SK-N-SH treated with all-trans-retinoic acid at 6 μM for 48 hours (cell line): ENCODE data around the gene ERVH48-1.

ENCODE experiments used
- ATAC-seq: fragments of 200-7000 bp; cut with Tn5 transposase; 3 replicates; pipeline ENCODE4 v1.9.1; 2020; ENCODE audit warnings: mild to moderate bottlenecking, moderate library complexity
- ARNTL ChIP-seq: fragments of 450-650 bp; formaldehyde crosslinking; IDR thresholded peaks from 2 replicates; pipeline ENCODE4 v1.5.0; 2020; ENCODE audit warnings: low read depth, mild to moderate bottlenecking, moderate library complexity, borderline replicate concordance
- BACH2 ChIP-seq: fragments of 250-450 bp; sonication (Bioruptor Pico); IDR thresholded peaks from 2 replicates; pipeline ENCODE4 v1.9.0; 2021; ENCODE audit warnings: mild to moderate bottlenecking, borderline replicate concordance
- CSDC2 ChIP-seq: fragments of 250-450 bp; sonication (Bioruptor Pico); IDR thresholded peaks from 2 replicates; pipeline ENCODE4 v1.5.0; 2020; ENCODE audit warnings: mild to moderate bottlenecking, moderate library complexity
- ESRRG ChIP-seq: fragments of 250-450 bp; sonication (Bioruptor Pico); IDR thresholded peaks from 2 replicates; pipeline ENCODE4 v1.6.1; 2021; ENCODE audit warnings: mild to moderate bottlenecking
- GLIS3 ChIP-seq: fragments of 250-450 bp; sonication (Bioruptor Pico); IDR thresholded peaks from 2 replicates; pipeline ENCODE4 v1.5.0; 2020; ENCODE audit warnings: mild to moderate bottlenecking, moderate library complexity
- ISL1 ChIP-seq: fragments of 250-450 bp; sonication (Bioruptor Pico); IDR thresholded peaks from 2 replicates; pipeline ENCODE4 v2.1.2; 2022; ENCODE audit warnings: mild to moderate bottlenecking, moderate library complexity
- OSR1 ChIP-seq: fragments of 250-450 bp; sonication (Bioruptor Pico); IDR thresholded peaks from 2 replicates; pipeline ENCODE4 v1.8.0; 2022; ENCODE audit warnings: moderate library complexity, mild to moderate bottlenecking, inconsistent platforms
- PPARA ChIP-seq: fragments of 250-450 bp; sonication (Bioruptor Pico); IDR thresholded peaks from 2 replicates; pipeline ENCODE4 v1.5.0; 2020; ENCODE audit warnings: mild to moderate bottlenecking, borderline replicate concordance
- RARB ChIP-seq: fragments of 250-450 bp; sonication (Bioruptor Pico); IDR thresholded peaks from 2 replicates; pipeline ENCODE4 v1.8.0; 2021; ENCODE audit warnings: mild to moderate bottlenecking, moderate library complexity
- SNAI2 ChIP-seq: fragments of 250-450 bp; sonication (Bioruptor Pico); IDR thresholded peaks from 2 replicates; pipeline ENCODE4 v1.5.0; 2020; ENCODE audit warnings: mild to moderate bottlenecking, moderate library complexity
- TCF4 ChIP-seq: fragments of 250-450 bp; sonication (Bioruptor Pico); IDR thresholded peaks from 2 replicates; pipeline ENCODE4 v1.8.0; 2021; ENCODE audit warnings: mild to moderate bottlenecking, moderate library complexity, borderline replicate concordance
- TOX ChIP-seq: fragments of 250-450 bp; sonication (Bioruptor Pico); IDR thresholded peaks from 2 replicates; pipeline ENCODE4 v1.8.0; 2021; ENCODE audit warnings: mild to moderate bottlenecking, moderate library complexity, borderline replicate concordance
- TSHZ2 ChIP-seq: fragments of 250-450 bp; sonication (Bioruptor Pico); IDR thresholded peaks from 2 replicates; pipeline ENCODE4 v1.5.0; 2020; ENCODE audit warnings: mild to moderate bottlenecking, moderate library complexity
- ZFP3 ChIP-seq: fragments of 250-450 bp; sonication (Bioruptor Pico); IDR thresholded peaks from 2 replicates; pipeline ENCODE4 v1.5.0; 2020; ENCODE audit warnings: mild to moderate bottlenecking, moderate library complexity
- ZFP30 ChIP-seq: fragments of 450-650 bp; formaldehyde crosslinking; IDR thresholded peaks from 2 replicates; pipeline ENCODE4 v1.5.0; 2022; ENCODE audit warnings: mild to moderate bottlenecking, moderate library complexity
- ZNF70 ChIP-seq: fragments of 450-650 bp; formaldehyde crosslinking; IDR thresholded peaks from 2 replicates; pipeline ENCODE4 v1.5.0; 2020; ENCODE audit warnings: mild to moderate bottlenecking, moderate library complexity
- ZNF8 ChIP-seq: fragments of 450-650 bp; formaldehyde crosslinking; IDR thresholded peaks from 2 replicates; pipeline ENCODE4 v1.5.0; 2020; ENCODE audit warnings: mild to moderate bottlenecking, moderate library complexity
- TF ChIP-seq, protein P1 (sequence below): fragments of 250-450 bp; sonication (Bioruptor Pico); IDR thresholded peaks from 2 replicates; pipeline ENCODE4 v1.8.0; 2020; ENCODE audit warnings: mild to moderate bottlenecking, moderate library complexity, borderline replicate concordance
- TF ChIP-seq, protein P2 (sequence below): fragments of 250-450 bp; sonication (Bioruptor Pico); IDR thresholded peaks from 2 replicates; pipeline ENCODE4 v1.8.0; 2021; ENCODE audit warnings: low read depth, mild to moderate bottlenecking, moderate library complexity, borderline replicate concordance

Gene ERVH48-1

GRCh38 chr21:42924433-42924751 is 1.0 kb downstream of the ERVH48-1 start:
- no peak for ATAC-seq
- no peak for TF ChIP-seq GLIS3
- TF ChIP-seq TOX (CRISPR knock-in tag): no peak
- TF ChIP-seq, protein P1, sequence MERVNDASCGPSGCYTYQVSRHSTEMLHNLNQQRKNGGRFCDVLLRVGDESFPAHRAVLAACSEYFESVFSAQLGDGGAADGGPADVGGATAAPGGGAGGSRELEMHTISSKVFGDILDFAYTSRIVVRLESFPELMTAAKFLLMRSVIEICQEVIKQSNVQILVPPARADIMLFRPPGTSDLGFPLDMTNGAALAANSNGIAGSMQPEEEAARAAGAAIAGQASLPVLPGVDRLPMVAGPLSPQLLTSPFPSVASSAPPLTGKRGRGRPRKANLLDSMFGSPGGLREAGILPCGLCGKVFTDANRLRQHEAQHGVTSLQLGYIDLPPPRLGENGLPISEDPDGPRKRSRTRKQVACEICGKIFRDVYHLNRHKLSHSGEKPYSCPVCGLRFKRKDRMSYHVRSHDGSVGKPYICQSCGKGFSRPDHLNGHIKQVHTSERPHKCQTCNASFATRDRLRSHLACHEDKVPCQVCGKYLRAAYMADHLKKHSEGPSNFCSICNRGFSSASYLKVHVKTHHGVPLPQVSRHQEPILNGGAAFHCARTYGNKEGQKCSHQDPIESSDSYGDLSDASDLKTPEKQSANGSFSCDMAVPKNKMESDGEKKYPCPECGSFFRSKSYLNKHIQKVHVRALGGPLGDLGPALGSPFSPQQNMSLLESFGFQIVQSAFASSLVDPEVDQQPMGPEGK (CRISPR knock-in tag): no peak
- no peak for TF ChIP-seq TCF4 (CRISPR knock-in tag)
- no peak for TF ChIP-seq ISL1 (CRISPR knock-in tag)
- TF ChIP-seq PPARA: no peak
- no peak for TF ChIP-seq ZFP3 (CRISPR knock-in tag)
- TF ChIP-seq ZNF8 (CRISPR knock-in tag): no peak
- no peak for TF ChIP-seq ZFP30 (CRISPR knock-in tag)
- no peak for TF ChIP-seq ESRRG

DNA sequence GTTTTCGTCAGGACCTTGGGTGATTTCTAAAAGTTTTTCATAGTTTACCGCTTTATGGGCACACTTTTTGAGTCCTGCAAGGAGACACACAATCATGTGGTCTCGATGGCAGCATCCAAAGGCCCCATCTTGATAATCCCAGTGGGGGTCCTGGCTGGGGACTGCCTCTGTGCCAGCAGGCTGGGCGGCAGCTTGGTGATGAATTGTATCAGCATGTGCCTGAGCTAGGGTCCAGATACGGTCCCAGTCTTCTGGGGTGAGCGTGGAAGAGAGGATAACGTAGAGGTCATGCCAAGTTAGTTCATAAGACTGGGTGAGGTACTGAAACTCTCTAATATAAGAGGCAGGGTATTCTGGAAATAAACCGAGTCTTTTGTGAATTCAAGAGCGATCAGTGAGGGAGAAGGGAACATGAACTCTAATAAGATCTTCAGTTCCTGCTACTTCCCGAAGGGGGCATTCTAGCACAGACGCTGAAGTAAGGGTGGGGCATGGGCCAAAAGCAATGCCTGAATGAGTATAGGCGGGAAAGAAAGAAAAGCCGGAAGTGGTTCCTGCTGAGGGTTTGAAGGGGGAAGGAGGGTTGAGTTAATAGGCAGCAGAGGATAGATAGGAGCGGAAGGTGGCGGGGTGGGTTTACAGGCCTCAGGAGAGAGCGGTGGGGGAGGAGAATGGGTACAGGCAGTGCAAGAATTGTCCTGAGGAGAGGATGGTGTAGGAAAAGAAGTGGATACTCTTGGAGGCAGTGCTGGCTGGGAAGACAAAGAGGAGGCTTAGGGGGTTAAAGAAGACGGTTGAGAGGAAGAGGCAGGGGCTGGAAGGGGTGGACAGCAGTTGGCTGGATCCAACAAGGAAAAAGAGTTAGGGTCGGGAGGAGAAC is 1.6 kb downstream of the ERVH48-1 start:
- ATAC-seq: peak; percentile 91
- no peak for TF ChIP-seq GLIS3
- TF ChIP-seq ZFP30 (CRISPR knock-in tag): no peak
- TF ChIP-seq SNAI2: no peak
- TF ChIP-seq TSHZ2: no peak
- TF ChIP-seq, protein P1 (CRISPR knock-in tag): no peak
- no peak for TF ChIP-seq TOX (CRISPR knock-in tag)
- TF ChIP-seq RARB (CRISPR knock-in tag): no peak
- TF ChIP-seq OSR1 (CRISPR knock-in tag): no peak

DNA sequence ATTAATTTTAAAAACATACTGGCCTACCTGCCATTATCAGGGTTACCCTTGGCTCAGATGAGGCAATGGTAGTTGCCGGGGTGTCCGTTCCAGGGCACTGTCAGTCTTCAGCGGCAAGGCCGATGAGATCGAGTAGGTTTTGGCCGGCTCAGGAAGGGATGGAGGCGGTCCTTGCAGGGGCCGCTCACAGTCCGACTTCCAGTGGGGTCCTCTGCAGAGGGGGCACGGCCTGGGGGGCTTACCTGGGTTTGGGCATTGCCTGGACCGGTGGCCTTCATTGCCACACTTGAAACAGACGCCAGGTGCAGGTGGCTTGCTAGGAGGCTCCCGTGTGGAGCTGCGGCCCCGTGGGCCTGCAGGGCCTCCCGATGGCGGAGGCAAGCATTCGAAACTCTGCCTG is 2.5 kb downstream of the ERVH48-1 start:
- no peak for ATAC-seq
- TF ChIP-seq SNAI2 (no peak), CSDC2 (CRISPR knock-in tag) (no peak), ZFP30 (CRISPR knock-in tag) (no peak), ISL1 (CRISPR knock-in tag) (no peak), BACH2 (CRISPR knock-in tag) (no peak), ARNTL (no peak), ZNF70 (CRISPR knock-in tag) (no peak), TSHZ2 (no peak)
- TF ChIP-seq, protein P2, sequence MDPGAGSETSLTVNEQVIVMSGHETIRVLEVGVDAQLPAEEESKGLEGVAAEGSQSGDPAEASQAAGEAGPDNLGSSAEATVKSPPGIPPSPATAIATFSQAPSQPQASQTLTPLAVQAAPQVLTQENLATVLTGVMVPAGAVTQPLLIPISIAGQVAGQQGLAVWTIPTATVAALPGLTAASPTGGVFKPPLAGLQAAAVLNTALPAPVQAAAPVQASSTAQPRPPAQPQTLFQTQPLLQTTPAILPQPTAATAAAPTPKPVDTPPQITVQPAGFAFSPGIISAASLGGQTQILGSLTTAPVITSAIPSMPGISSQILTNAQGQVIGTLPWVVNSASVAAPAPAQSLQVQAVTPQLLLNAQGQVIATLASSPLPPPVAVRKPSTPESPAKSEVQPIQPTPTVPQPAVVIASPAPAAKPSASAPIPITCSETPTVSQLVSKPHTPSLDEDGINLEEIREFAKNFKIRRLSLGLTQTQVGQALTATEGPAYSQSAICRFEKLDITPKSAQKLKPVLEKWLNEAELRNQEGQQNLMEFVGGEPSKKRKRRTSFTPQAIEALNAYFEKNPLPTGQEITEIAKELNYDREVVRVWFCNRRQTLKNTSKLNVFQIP (CRISPR knock-in tag): no peak
- TF ChIP-seq, all 23 proteins: peak for 0
